Ascending aorta (tissue), 2 donors: Measurements from ENCODE around the gene TIMP3. TPM values are rescaled to one million over a fixed set of nuclear protein-coding genes. Genes with fewer than 3 reads are reported as not detected.
A peak's percentile ranks its signal among the peaks of the same experiment; 100 is the strongest.

Experiments used
- DNase-seq, 2 donors: peaks; one replicate each; pipeline ENCODE4 v3.0.0-alpha.2; 2019; ENCODE audit warnings: low spot score in 2 of 2
- H3K27ac ChIP-seq, 2 donors: fragments of 200-600 bp; sonication (generic); one replicate each; pipeline ENCODE4 v1.5.1; 2016 to 2017; ENCODE audit warnings: mild to moderate bottlenecking in 1 of 2
- H3K27me3 ChIP-seq: fragments of 200-600 bp; sonication (generic); one replicate; pipeline ENCODE4 v1.5.1; 2017
- H3K36me3 ChIP-seq, 2 donors: fragments of 200-600 bp; sonication (generic); one replicate each; pipeline ENCODE4 v1.5.1; 2016
- H3K4me1 ChIP-seq, 2 donors: fragments of 200-600 bp; sonication (generic); one replicate each; pipeline ENCODE4 v1.5.1; 2016 to 2017; ENCODE audit warnings: mild to moderate bottlenecking in 1 of 2
- H3K4me3 ChIP-seq, 2 donors: fragments of 200-600 bp; sonication (generic); one replicate each; pipeline ENCODE4 v1.5.1; 2016 to 2017; ENCODE audit warnings: mild to moderate bottlenecking in 1 of 2
- H3K9me3 ChIP-seq, 2 donors: fragments of 200-600 bp; sonication (generic); one replicate each; pipeline ENCODE4 v1.5.1; 2016
- intact Hi-C: fragments of 100-400 bp; cut with DNase I; formaldehyde crosslinking; loops from one replicate; pipeline ENCODE4 v1.15.1; 2023
- total RNA-seq: library from RNA; depleted of rRNA; stranded (reverse); fragments of >200 nt; gene quantifications from one replicate; pipeline ENCODE4 v1.1.0, GENCODE V29; 2016
- TF ChIP-seq, protein P1 (sequence below), 3 experiments: fragments of 200-600 bp in 2 of 3; fragments of 450-650 bp in 1 of 3; sonication (generic) in 2 of 3; IDR thresholded peaks; one replicate each; pipeline ENCODE4 v1.5.1; 2016 to 2019; ENCODE audit warnings: antibody characterized with exemption in 3 of 3, mild to moderate bottlenecking in 1 of 3, moderate library complexity in 1 of 3

TIMP3 gene
- total RNA-seq, 1 donor from 2014 or later = 394 TPM

DNA sequence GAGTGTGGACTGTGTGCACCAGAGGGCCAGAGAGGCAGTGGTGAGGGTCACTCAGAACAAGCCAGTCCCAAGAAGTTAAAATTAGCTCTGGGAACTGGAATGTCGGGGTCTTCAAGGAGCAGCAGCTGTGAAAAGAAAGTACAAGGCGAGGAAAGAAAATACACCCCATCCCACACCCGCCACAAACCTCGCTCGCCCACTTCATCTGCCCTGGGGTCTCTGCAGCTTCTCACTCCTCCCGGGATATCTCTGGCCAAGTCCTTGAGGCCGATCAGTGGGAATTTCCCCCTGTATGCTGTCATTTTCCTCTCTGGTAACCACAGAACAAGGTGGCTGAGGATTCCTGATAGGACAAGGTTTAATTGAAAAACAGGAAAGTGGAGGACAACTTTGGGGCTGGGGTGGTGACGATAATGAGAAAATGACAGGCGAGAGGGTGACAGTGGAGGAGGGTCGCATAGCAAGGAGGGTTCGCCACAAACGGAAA, 36.3 kb upstream of the TIMP3 start:
- Histone ChIP-seq H3K27me3 (no peaks in the 10 kb centered on the region), H3K4me3 (no peak overlapping the region), H3K36me3 (no peaks in the 10 kb centered on the region), H3K27ac (peak overlapping the region in 1 of 2 donors; percentile 13), H3K9me3 (no peaks in the 10 kb centered on the region), H3K4me1 (peaks cover 0 to 6% of the 10 kb centered on the region in 2 donors)
- intact Hi-C loops = no loop called here
- TF ChIP-seq, protein P1, sequence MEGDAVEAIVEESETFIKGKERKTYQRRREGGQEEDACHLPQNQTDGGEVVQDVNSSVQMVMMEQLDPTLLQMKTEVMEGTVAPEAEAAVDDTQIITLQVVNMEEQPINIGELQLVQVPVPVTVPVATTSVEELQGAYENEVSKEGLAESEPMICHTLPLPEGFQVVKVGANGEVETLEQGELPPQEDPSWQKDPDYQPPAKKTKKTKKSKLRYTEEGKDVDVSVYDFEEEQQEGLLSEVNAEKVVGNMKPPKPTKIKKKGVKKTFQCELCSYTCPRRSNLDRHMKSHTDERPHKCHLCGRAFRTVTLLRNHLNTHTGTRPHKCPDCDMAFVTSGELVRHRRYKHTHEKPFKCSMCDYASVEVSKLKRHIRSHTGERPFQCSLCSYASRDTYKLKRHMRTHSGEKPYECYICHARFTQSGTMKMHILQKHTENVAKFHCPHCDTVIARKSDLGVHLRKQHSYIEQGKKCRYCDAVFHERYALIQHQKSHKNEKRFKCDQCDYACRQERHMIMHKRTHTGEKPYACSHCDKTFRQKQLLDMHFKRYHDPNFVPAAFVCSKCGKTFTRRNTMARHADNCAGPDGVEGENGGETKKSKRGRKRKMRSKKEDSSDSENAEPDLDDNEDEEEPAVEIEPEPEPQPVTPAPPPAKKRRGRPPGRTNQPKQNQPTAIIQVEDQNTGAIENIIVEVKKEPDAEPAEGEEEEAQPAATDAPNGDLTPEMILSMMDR (IDR thresholded peaks at IDR 0.05) = no peak
- no peak for DNase-seq

DNA sequence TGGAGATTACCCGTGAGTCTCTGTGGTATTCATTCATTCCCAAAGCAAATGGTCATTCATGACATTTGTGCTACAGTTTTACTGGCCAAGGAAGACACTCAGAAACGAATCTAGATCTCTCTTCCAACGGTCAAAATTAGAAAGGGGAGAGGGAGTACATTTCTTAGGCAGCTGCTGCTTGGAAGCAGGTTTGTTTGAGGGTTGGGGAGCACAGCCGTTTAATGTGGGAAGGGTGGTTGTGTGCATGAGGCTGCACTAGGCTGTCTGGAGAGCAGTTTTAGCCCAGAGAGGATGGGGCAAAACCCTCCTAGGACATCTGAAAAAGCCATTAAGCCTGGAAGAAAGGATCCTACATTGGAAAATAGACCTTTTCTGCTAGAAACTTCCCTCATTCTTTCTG, 29.7 kb upstream of the TIMP3 start:
- H3K27me3 ChIP-seq = no peaks in the 10 kb centered on the region
- H3K27ac ChIP-seq = no peak overlapping the region
- TF ChIP-seq, protein P1 (IDR thresholded peaks at IDR 0.05) = no peak
- DNase-seq = no peak
- no peaks in the 10 kb centered on the region for H3K4me1 ChIP-seq
- no peaks in the 10 kb centered on the region for H3K36me3 ChIP-seq
- intact Hi-C loops = no loop called here
- no peaks in the 10 kb centered on the region for H3K9me3 ChIP-seq
- H3K4me3 ChIP-seq = no peak overlapping the region

DNA sequence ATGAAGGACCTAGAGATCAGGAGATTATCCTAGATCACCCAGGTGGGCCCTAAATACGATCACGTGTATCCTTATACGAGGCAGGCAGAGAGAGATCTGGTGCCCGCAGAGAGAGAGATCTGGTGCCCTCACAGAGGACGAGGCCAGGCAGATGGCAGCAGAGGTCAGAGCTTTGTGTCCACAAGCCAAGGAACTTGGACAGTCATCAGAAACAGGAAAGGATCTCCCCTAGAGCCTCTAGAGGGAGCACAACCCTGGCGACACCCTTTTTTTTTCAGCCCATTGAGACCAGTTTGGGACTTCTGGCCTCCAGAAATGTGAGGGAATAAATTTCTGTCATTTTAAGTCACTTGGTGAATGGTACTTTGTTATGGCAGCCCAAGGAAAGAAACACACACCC, 25.5 kb upstream of the TIMP3 start:
- Histone ChIP-seq H3K36me3 (no peaks in the 10 kb centered on the region), H3K4me3 (no peak overlapping the region), H3K9me3 (no peaks in the 10 kb centered on the region), H3K27ac (no peak overlapping the region), H3K27me3 (no peaks in the 10 kb centered on the region), H3K4me1 (no peaks in the 10 kb centered on the region)
- TF ChIP-seq, protein P1 (IDR thresholded peaks at IDR 0.05) = no peak
- no peak for DNase-seq
- intact Hi-C loops = no loop called here

DNA sequence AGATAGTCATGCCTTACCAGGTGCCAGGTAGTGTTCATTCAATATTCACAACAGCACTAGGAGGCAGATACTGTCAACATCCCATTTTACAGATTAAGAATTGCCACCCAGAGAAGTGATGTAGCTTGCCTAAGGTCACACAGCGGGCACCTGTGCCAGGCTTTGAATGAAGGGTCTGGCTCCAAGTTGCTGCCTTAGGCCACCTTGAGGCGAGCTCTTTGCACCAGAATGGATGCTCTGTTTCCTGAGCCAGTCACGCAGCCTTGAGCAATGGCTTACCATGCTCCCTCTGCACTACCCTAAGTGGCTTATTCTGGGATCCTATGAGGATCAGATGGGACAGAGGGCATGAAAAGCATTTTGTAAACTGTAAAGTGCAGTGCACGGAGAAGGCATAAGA, 25.1 kb upstream of the TIMP3 start:
- H3K36me3 ChIP-seq = no peaks in the 10 kb centered on the region
- H3K4me3 ChIP-seq = no peak overlapping the region
- DNase-seq = no peak
- intact Hi-C loops = no loop called here
- TF ChIP-seq, protein P1 (IDR thresholded peaks at IDR 0.05) = no peak
- no peak overlapping the region for H3K27ac ChIP-seq
- H3K27me3 ChIP-seq = no peaks in the 10 kb centered on the region
- H3K4me1 ChIP-seq = no peaks in the 10 kb centered on the region
- H3K9me3 ChIP-seq = no peaks in the 10 kb centered on the region

DNA sequence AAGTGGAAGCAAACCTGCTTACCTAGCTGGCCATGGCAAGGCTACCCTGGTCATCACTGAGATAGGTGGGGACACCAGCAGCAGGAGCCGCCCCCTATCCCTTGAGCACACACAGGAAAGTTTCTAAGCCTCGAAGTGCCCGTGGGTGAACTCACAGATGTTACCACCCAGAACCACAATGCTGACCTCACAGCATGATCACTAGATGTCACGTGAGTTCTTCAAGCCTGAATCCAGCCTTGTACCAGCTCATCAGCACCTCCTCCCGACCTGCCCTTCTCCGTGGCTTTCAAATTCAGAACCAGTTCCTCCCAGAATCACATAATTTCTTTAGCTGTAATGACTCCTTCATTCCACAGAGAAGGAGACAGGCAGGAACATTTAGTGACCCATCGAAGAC, 24.7 kb upstream of the TIMP3 start:
- Histone ChIP-seq H3K27me3 (no peaks in the 10 kb centered on the region), H3K9me3 (no peaks in the 10 kb centered on the region), H3K4me3 (no peak overlapping the region), H3K4me1 (no peaks in the 10 kb centered on the region), H3K36me3 (no peaks in the 10 kb centered on the region), H3K27ac (no peak overlapping the region)
- intact Hi-C loops = no loop called here
- TF ChIP-seq, protein P1 (IDR thresholded peaks at IDR 0.05) = no peak
- no peak for DNase-seq

DNA sequence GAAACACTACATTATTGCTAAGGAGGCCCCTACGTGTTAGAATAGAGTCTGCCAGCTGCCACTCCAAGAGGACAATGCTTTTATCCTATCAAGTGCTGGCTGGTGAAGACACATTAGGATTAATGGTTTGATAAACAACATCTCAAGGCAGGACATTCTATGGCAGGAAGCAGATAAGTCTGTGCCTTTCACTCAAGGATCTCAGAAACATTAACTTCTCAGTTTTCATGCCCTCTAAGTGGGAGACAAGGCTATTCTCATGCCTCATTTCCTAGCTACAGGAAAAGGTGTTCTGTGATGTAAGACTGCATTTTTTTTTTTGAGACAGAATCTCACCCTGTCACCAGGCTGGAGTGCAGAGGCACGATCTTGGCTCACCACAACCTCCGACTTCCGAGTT, 23.5 kb upstream of the TIMP3 start:
- H3K27me3 ChIP-seq = no peaks in the 10 kb centered on the region
- intact Hi-C loops = no loop called here
- H3K27ac ChIP-seq = no peak overlapping the region
- no peaks in the 10 kb centered on the region for H3K4me1 ChIP-seq
- H3K4me3 ChIP-seq = no peak overlapping the region
- no peaks in the 10 kb centered on the region for H3K9me3 ChIP-seq
- H3K36me3 ChIP-seq = no peaks in the 10 kb centered on the region
- no peak for DNase-seq
- TF ChIP-seq, protein P1 (IDR thresholded peaks at IDR 0.05) = no peak
